Stimulated activated CD8-positive, alpha-beta memory T cell treated with anti-CD3 and anti-CD28 coated beads, Interleukin-4, amount 100 ng/mL, for 4 hours (primary cell): Measurements from ENCODE around the gene NAB1.
"Not testable (repeated sequence)": the region's sequence is repeated elsewhere in the genome, so short reads cannot be mapped to it uniquely, and the experiment has no call there.

Experiments
- DNase-seq, 2 donors: peaks; one replicate each; pipeline ENCODE4 v3.0.0-alpha.2; 2020; ENCODE audit warnings: low read depth in 2 of 2, low spot score in 1 of 2

The NAB1 gene, protein sequence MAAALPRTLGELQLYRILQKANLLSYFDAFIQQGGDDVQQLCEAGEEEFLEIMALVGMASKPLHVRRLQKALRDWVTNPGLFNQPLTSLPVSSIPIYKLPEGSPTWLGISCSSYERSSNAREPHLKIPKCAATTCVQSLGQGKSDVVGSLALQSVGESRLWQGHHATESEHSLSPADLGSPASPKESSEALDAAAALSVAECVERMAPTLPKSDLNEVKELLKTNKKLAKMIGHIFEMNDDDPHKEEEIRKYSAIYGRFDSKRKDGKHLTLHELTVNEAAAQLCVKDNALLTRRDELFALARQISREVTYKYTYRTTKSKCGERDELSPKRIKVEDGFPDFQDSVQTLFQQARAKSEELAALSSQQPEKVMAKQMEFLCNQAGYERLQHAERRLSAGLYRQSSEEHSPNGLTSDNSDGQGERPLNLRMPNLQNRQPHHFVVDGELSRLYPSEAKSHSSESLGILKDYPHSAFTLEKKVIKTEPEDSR

DNA sequence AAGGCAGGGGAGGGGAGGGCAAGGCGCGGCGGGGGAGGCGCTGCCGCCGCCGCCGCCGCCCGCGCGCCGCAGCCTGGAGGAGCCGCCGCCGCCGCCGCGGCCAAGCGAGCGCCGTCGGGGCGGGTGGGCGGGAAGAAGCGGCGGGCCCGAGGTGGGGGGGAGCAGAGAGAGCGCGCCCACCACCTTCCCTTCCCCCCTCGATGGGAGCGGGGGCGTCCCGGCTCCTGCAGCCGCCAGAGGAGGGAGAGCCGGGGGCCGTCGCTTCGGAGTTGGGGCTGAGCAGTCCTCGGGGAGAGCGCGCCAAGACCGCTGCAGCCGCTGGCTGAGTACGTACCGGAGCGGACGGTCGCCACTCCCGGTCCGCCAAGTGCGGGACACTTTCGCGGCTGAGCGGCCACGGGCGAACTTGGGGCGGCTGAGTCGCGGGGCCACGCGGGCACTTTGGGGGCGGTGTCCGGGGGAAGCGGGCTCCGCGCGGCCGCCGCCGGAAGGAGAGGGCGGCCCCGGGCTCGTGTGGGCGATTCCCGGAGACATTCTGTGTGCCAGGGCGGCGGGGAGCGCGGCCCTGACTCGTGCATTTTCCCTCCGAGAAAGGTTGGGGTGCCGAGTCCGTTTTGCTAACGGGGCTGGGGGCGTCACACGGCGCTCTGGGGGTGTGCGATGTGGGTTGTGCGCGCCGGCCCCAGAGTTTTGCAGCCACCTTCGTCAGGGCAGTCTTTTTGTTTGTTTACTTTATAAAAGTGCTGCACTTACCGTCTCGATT, at the start of gene NAB1:
NAB1 (plus strand) TSS at position 49 of the 763 bp plus-strand sequence. CDS start 10,094 bp downstream, outside the sequence.
- peak; percentile 53 to 68 for DNase-seq

DNA sequence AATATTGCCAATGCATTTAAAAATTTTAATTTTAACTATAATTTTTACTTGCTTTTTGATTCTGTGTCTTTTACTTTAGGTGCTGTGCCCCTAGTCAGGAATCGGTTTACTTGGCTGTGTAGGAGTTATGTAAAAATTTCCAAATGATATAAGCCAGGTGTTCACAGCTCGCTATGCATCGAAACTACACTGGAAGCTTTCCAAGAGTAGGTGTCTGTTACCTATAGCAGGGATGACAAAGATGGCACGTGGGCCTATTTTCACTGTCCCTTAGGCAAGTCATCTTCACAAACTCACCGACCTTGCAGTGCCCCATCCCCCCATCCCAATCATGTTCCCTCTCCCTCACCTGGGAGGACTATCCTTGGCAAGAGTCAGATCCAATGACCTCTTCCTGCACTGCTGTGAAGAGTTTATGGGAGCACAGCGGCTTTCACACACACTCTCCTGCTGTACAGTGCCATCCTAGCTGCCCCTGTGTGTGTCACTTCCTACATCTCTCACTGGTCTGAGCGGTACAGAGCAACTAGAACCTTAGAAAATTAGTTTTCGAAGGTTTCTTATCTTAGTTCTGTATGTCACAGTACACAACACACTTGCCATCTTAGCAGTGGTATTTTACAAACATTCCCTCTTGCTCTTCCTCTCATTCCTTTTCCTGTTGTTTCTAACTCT, 49.2 kb upstream of the NAB1 start:
- no peak for DNase-seq

DNA sequence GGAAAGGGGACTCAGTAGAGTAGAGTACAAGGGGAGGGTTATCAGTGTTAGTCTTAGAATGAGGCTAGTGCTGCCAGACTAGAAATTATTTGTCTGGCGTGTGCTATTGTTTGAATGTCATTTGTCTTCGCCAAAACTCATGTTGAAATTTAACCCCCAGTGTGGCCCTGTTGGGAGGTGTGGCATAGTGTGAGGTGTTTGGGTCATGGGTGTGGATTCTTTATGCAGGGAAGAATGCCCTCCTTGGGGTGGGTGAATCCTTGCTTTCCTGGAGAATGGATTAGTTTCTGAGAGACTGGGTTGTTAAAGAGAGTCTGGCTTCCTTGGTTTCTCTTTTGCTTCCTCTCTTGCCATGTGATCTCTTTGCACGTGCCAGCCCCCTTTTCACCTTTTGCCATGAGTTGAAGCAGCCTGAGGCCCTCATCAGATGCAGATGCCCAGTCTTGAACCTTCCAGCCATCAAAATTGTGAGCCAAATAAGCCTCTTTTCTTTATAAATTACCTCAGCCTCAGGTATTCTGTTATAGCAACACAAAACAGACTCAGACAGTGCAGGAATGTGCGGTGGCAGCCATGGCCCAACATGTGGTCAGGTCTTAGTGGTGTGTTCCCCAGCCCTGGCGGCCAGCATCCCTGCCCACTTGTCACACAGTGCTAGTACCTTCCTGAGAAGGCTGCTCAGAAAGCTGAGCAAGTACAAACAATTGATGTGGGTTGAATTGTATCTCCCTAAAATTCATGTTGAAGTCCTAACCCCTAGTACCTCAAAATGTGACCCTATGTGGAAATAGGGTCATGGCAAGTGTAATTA, 48.4 kb upstream of the NAB1 start:
- no peak for DNase-seq

DNA sequence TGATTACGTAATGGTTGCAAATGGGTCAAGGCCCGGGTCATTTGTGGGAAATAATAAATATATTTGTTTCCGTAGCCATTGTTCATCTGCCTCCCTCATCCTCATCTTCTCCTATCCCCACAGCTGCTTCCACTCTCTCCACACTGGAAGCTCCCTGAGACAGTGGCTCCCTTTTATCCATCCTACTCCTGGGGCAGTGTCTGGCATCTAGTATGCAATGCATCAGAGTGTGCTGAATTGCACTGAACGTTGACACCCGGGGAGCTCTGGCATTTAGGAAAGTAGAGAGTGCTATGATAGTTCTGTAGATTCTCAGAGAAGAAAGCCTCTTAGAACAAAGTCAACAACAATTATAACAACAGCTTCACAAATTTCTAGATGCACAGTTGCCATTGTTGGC, 45.5 kb upstream of the NAB1 start:
- DNase-seq = no peak

DNA sequence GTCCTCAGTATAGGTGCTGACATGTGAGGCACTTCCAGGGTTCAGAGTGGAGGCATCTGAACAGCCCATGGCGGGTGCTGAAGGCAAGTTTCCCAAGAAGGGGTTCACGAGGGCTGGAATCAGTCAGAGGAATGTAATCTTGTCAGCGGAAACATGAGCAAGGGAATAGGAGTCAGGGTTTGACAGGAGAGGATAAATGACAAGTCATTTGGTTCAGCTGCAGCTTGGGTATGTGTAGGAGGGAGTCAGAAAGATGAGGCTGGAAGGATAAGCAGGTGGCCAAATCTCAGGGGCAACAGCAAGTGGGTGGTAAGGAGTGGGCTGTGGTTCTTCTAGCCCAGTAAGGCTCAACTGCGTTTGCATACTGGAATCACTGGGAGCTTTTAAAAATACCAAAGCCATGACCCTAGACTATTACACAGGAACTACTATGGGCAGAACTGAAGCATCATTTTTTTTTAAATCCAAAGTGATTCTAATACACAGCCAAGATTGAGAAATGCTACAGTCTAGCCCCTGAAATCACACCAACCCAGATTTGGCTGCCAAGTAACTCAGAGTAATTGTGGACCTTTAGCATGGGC, 41.8 kb upstream of the NAB1 start:
- no peak for DNase-seq

DNA sequence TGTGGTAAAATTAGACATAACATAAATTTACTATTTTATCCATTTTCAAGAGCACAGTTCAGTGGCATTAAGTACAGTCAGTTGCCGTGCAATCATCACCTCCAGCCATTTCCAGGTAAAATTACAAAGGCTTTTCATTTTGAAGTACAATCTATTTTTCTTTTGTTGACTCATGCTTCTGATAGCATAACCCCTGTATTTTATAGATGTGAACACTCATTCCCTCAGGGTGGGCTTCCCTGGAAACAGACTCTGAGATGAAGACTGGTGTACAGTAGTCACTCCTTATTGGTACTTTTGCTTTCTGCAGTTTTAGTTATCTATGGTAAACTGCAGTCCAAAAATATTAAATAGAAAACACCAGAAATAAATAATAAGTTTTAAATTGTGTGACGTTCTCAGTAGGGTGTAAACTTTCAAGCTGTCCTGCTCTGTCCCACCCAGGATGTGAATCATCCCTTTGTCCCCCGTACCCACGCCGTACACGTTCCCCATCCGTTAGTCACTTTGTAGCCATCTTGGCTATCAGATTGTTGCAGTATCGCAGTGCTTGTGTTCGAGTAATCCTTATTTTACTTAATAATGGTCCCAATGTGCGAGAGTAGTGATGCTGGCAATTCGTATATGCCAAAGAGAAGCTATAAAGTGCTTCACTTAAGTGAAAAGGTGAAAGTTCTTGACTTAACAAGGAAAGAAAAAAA, 41.1 kb upstream of the NAB1 start:
- no peak for DNase-seq

DNA sequence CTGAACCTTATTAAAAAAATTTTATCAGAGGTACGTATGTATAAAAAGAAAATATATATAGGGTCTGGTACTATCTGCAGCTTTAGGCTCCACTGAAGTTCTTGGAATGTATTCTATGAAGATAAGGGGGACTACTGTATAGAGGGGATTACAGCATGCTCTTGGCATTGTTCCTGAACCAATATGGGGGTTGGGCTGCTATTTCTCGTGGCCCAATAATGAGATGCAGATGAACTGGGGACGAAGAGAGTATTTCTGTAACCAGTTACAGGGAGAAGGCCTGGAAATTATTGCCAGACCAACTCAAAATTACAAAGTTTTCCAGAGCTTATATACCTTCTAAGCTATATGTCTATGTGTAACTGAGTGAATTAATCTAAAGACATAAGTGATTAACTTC, 40.0 kb upstream of the NAB1 start:
- not testable (repeated sequence) for DNase-seq

DNA sequence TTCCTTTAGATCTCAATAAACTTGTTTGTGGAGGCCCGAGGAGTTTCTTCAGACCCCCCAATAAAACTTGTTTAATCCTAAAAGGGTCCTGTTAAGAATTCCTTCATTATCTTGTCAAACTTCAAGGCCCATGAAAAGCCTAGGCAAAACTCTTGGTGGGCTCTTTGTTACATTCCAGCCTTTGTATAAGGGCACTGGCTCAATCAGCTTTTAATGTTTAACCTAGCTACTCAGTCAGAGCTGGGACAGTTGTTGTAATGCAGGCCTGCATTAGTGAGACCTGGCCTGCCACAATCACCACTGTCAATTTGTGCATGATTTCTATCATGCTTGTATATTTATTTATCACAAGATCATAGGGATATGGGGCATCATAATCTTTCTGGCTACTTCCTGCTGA, 39.5 kb upstream of the NAB1 start:
- DNase-seq = not testable (repeated sequence)

DNA sequence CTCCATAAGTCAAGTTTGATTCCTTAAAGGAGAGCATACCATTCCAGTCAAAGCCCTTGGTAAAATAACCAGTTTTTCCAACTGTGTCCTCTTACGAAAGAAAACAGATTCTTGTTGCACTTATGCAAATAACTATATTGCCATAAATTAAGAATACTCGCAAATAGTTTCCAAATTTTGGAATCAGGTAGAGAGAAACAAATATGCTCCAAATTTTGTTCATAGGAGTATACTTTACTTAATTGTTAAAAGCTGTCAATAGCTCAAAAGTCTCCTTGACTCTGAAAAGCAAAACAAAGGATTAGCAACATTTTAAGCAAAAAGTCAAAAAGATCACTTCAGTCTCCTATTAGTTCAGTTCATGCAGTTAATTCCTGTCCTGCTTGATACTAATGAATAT, 38.4 kb upstream of the NAB1 start:
- DNase-seq = not testable (repeated sequence)

DNA sequence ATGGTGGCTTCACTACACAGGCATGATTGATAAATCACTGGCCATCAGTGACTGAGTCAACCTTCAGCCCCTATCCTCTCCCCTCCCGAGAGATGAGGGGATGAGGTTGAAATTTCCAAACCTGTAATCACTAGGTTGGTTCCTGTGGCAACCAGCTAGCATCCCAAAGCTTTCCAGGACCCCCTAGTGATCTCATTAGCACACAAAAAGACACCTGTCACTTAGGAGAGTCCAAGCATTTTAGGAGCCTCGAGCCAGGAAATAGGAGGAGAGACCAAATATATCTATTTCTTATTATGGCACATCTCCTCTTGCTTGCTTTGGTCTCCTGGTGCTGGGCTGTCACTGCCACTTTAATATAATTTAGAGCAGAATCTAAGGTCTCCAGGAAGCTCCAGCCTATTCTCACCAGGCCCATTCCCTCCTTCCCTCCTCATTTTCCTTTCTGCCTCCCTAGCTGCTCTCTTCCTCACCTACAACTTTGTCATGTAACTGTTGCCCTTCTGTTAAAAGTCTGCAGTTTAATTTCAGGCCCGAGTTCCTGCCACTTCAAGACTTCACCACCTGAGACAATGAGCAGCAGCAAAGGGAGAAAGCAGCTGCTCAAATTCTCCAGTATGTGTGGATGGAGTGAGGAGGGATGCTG, 33.2 kb upstream of the NAB1 start:
- no peak for DNase-seq

DNA sequence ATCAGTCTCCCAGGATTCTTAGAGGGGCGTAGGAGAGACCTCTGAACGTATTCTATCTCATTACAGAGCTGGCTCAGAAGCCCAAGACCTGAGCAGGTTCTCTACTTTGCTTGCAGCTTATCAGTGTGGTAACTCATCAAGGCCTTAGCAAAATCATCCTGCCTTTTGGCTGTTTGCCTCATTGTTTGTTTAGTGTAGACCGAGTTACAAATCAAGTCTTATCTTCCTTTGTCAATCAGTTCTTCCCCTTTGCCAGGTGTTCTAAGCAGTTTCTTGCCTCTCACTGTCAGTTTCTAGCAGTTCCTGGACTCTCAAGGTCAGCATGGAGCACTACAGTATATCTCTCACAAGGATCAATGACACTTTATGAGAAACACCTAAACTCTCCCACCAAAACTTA, 30.9 kb upstream of the NAB1 start:
- no peak for DNase-seq

DNA sequence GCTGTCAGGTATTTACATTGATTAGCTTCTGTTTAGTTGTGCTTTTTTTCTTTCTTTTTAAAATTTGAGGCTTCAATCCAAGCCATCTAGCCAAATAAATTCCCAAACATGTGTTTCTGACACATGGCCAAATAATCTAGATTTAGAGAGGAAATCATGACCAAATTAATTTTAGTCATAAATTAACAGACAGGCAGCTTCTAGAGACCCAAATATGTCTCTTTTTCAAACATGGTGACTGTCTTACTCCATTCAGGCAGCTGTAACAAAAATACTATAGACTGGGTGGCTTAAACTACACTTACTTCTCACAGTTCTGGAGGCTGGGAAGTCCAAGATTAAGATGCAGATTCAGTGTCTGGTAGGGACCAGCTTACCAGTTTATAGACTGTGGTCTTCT, 23.2 kb upstream of the NAB1 start:
- DNase-seq = no peak

DNA sequence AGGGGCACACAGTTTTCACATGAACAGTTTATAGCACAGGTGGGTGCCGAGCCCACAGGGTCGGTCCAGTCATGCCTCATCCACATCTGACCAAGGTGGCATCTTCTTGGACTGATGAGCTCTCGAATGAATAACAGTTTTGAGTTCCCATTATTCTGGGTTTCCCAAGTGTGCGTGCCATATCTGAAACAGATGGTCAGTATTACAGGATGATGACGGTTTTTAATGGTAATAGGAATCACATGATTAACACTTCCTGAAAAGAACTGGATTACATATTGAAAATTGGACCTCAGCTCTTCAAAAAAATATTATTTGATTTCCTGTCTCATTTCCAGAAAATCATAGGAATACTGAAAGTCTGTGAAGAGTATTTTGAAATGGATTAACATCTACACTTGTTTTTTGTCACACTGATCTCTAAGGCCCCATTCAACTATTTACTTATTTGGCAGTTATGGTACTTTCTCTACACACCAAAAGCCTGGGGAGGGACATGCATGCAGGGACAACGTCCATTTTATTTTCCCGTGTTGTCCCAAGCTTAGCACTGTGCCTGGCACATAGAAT, 22.2 kb upstream of the NAB1 start:
- DNase-seq = no peak

DNA sequence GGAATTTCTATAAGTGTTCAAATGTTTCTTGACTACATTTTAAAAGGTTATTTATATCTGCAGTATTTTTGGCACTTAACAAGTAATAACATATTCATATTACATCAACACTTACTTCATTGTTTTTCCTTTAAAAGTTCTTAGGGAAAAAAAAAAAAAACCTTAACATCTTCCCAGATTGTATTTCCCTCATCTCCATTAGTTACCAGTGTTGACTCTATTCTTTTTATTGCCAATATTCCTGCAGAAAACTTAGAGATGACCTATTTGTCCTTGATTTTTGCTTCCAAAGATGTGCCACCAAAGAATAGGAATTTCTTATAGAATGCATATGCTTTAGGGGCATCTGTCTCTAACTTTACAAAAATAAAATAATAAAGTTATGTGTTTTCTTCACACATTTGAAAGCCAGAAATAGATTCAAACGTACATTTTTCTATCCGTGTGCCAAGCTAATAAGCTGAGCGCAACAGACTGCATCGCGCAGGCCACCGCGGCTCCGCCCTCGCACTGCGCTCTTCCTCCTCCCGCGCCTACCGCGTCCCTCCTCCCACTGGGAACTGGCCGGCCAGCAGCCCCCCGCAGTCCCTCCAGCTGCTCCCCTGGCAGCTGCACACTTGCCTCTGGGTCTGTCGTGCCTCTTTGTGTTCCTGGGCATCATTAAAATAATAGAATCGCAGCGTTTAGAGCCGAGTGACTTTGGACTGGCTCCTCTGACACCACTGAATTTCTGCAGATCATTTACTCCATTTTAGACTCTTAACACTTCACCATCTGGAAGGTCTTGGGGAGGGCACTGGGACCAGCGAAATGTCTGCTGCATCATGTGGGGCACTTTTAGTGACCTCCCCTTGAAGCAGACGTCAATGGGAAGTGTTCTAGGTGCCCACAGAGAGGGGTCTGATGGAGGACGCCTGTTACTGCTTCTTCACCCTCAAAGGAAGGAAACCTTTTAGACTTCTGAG, 21.2 kb upstream of the NAB1 start:
- DNase-seq = no peak

DNA sequence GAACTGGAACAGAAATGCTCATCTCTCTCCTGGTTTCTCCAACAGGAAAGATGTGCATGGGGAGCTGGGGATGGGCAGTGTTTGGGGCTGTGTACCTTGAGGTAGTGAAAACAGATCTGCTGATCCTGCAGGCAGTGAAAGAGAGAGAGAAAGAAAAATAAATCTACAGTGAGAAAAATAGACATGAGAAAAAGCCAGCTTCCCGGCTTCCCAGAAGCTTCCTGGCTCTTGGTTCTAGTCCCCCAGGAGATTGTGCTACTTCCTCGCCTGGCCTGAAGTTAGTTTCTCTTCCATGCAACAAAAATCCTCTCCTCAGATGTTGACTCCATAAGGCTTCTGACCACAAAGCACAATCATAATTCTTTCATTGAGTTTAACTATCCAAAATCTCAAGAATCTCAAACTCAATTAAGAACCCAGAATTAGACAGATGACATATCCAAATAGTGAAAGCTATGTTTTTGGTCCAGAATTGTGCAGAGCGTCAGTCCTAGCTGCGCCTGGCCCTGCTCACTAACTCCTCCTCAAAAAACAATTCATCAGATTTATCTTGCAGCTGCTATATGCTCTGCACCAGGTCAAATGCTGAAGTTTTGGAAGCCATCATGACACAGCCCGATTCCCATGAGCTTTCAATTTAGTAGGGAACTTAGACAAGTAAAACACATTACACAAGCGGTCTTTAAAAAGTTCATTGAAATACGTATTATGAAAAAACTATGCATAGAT, 20.1 kb upstream of the NAB1 start:
- DNase-seq = no peak

DNA sequence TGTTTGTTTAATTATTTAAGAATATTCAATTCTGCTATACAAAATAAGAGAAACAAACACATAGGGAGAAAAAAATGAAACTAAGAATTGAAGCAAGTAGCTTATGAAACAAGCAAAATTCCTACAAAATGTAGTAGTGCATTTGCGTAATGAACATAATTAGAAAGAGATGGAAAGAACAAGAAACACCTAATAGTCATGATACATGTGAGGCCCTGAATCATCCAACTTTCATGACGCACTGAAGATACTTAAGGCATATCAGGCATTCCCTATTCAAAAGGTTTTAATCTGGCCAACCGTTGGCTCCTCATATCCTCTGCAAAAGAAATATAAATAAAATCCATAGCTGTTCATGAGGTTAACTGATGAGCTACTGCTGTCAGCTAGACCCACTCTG, 14.5 kb upstream of the NAB1 start:
- DNase-seq = no peak

DNA sequence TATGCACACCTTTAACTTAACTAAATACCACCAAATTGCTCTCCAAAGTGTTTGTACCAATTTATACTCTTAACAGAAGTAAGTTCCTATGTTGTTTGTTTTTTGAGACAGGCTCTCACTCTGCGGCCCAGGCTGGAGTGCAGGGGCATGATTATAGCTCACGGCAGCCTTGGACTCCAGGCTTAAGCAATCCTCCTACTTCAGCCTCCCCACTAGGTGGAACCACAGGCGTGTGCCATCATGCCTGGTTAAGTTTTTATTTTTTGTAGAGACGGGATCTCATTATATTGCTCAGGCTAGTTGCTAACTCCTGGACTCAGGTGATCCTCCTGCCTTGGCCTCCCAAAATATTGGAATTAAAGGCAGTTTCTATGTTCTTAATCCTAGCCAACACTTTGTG, 13.1 kb upstream of the NAB1 start:
- no peak for DNase-seq
